ENCODE results near the gene RNF26. TPM values are rescaled to one million over a fixed set of nuclear protein-coding genes. Genes with fewer than 3 reads are reported as not detected.

RNF26 gene
- total RNA-seq (3.0 TPM), polyA plus RNA-seq (ENCODE audit: insufficient read depth in 1 of 8, insufficient read length in 8 of 8, low replicate concordance in 1 of 8) (10 to 100 TPM; 13.3 to 22.1 (median 18.4) TPM)
- long read RNA-seq, donor 1, transcript RNF26-201 (1 exons, 2,787 nt): major isoform, 13 of 13 reads
- long read RNA-seq, donor 1, partial matches to known transcripts: 0 of 13 reads
- long read RNA-seq, donor 1, other reads (novel, unspliced or antisense): 0 of 13 reads
- long read RNA-seq, donor 2: 0 reads
- long read RNA-seq, donor 3, transcript RNF26-201 (1 exons, 2,787 nt): major isoform, 11 of 11 reads
- long read RNA-seq, donor 3, partial matches to known transcripts: 0 of 11 reads
- long read RNA-seq, donor 3, other reads (novel, unspliced or antisense): 0 of 11 reads
- long read RNA-seq, donor 4, transcript RNF26-201 (1 exons, 2,787 nt): major isoform, 14 of 14 reads
- long read RNA-seq, donor 4, partial matches to known transcripts: 0 of 14 reads
- long read RNA-seq, donor 4, other reads (novel, unspliced or antisense): 0 of 14 reads
- long read RNA-seq, donor 5, transcript RNF26-201 (1 exons, 2,787 nt): major isoform, 37 of 37 reads
- long read RNA-seq, donor 5, partial matches to known transcripts: 0 of 37 reads
- long read RNA-seq, donor 5, other reads (novel, unspliced or antisense): 0 of 37 reads
- long read RNA-seq, donor 6, transcript RNF26-201 (1 exons, 2,787 nt): major isoform, 22 of 22 reads
- long read RNA-seq, donor 6, partial matches to known transcripts: 0 of 22 reads
- long read RNA-seq, donor 6, other reads (novel, unspliced or antisense): 0 of 22 reads
- long read RNA-seq, donor 7, transcript RNF26-201 (1 exons, 2,787 nt): major isoform, 29 of 29 reads
- long read RNA-seq, donor 7, partial matches to known transcripts: 0 of 29 reads
- long read RNA-seq, donor 7, other reads (novel, unspliced or antisense): 0 of 29 reads
- long read RNA-seq, donor 8, transcript RNF26-201 (1 exons, 2,787 nt): major isoform, 19 of 19 reads
- long read RNA-seq, donor 8, partial matches to known transcripts: 0 of 19 reads
- long read RNA-seq, donor 8, other reads (novel, unspliced or antisense): 0 of 19 reads
- long read RNA-seq, donor 9, transcript RNF26-201 (1 exons, 2,787 nt): major isoform, 27 of 38 reads
- long read RNA-seq, donor 9, partial matches to known transcripts: 11 of 38 reads
- long read RNA-seq, donor 9, other reads (novel, unspliced or antisense): 0 of 38 reads
- long read RNA-seq, donor 10, transcript RNF26-201 (1 exons, 2,787 nt): major isoform, 23 of 23 reads
- long read RNA-seq, donor 10, partial matches to known transcripts: 0 of 23 reads
- long read RNA-seq, donor 10, other reads (novel, unspliced or antisense): 0 of 23 reads
- long read RNA-seq, donor 11, transcript RNF26-201 (1 exons, 2,787 nt): major isoform, 22 of 22 reads
- long read RNA-seq, donor 11, partial matches to known transcripts: 0 of 22 reads
- long read RNA-seq, donor 11, other reads (novel, unspliced or antisense): 0 of 22 reads

- Histone ChIP-seq H3K4me1 (ENCODE audit: control insufficient read depth, insufficient read depth, low read length) (peaks cover 35% of the 10 kb centered on the region), H3K36me3 (ENCODE audit: control insufficient read depth, insufficient read depth, low read length) (peaks cover 11% of the 10 kb centered on the region), H3K9me3 (replicated peaks; ENCODE audit: control insufficient read depth, low read depth, low read length) (no peaks in the 10 kb centered on the region), H3K4me3 (ENCODE audit: low read length) (peak within 1 kb of the TSS; percentile 88), H3K27me3 (ENCODE audit: control insufficient read depth, insufficient read depth, low read length) (no peaks in the 10 kb centered on the region), H3K27ac (ENCODE audit: low read length) (peak within 1 kb of the TSS; percentile 89)
- under 1% methylated on average over 48 of the region's 54 CpGs for WGBS (ENCODE audit: insufficient coverage)
- DNase-seq: peak; percentile 100
Measured at GRCh38 chr11:119334174-119334930, at the start of gene RNF26. TSS of gene RNF26 (plus strand) at chr11:119334527. CDS start at chr11:119335123, 596 bp downstream.

DNA sequence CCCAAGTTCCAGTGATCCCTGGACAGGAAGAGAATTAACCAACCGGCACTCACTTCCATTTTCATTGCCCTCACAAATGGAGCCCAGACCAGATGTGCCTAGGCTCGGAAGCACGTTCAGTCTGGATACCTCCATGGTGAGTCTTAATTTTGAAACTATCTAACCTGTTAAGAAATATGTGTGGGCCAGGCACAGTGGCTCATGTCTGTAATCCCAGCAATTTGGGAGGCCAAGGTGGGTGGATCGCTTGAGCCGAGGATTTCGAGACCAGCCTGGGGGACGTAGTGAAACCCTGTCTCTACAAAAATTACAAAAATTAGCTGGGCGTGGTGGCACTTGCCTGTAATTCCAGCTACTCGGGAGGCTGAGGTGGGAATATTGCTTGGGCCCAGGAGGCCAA is 48.9 kb upstream of the RNF26 start:
- Histone ChIP-seq H3K36me3 (ENCODE audit: control insufficient read depth, insufficient read depth, low read length) (peaks cover 18% of the 10 kb centered on the region), H3K9me3 (replicated peaks; ENCODE audit: control insufficient read depth, low read depth, low read length) (no peaks in the 10 kb centered on the region), H3K27ac (ENCODE audit: low read length) (no peak overlapping the region), H3K4me3 (ENCODE audit: low read length) (no peak overlapping the region), H3K27me3 (ENCODE audit: control insufficient read depth, insufficient read depth, low read length) (no peaks in the 10 kb centered on the region), H3K4me1 (ENCODE audit: control insufficient read depth, insufficient read depth, low read length) (no peaks in the 10 kb centered on the region)
- WGBS (ENCODE audit: insufficient coverage): 97% methylated on average over 6 of the region's 9 CpGs
- no peak for DNase-seq

GRCh38 chr11:119288219-119288618 is 46.1 kb upstream of the RNF26 start:
- Histone ChIP-seq H3K4me1 (ENCODE audit: control insufficient read depth, insufficient read depth, low read length) (no peaks in the 10 kb centered on the region), H3K36me3 (ENCODE audit: control insufficient read depth, insufficient read depth, low read length) (peaks cover 26% of the 10 kb centered on the region), H3K27ac (ENCODE audit: low read length) (no peak overlapping the region), H3K9me3 (replicated peaks; ENCODE audit: control insufficient read depth, low read depth, low read length) (peaks cover 10% of the 10 kb centered on the region), H3K4me3 (ENCODE audit: low read length) (no peak overlapping the region), H3K27me3 (ENCODE audit: control insufficient read depth, insufficient read depth, low read length) (no peaks in the 10 kb centered on the region)
- 64% methylated on average over 2 of the region's 3 CpGs for WGBS (ENCODE audit: insufficient coverage)
- no peak for DNase-seq

DNA sequence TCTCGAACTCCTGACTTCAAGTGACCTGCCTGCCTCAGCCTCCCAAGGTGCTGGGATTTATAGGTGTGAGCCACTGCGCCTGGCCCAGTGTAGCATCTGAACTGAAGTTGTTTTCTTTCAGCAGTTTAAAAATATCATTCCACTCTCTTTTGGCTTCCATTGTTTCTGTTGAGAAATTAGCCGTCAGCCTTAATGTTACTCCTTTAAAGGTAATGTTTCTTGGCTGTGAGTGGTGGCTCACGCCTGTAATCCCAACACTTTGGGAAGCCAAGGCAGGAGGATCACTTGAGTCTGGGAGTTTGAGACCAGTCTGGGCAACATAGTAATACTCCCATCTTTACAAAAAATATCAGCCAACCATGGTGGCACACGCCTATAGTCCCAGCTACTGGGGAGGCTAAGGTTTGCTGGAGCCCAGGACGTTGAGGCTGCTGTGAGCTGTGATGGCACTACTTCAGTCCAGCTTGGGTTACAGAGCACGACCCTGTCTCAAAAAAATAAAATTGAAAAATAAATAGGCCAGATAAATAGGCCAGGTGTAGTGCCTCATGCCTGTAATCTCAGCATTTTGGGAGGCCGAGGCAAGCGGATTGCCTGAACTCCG is 43.3 kb upstream of the RNF26 start:
- Histone ChIP-seq H3K27ac (ENCODE audit: low read length) (no peak overlapping the region), H3K9me3 (replicated peaks; ENCODE audit: control insufficient read depth, low read depth, low read length) (peaks cover 10% of the 10 kb centered on the region), H3K4me3 (ENCODE audit: low read length) (no peak overlapping the region), H3K36me3 (ENCODE audit: control insufficient read depth, insufficient read depth, low read length) (peaks cover 21% of the 10 kb centered on the region), H3K27me3 (ENCODE audit: control insufficient read depth, insufficient read depth, low read length) (no peaks in the 10 kb centered on the region), H3K4me1 (ENCODE audit: control insufficient read depth, insufficient read depth, low read length) (no peaks in the 10 kb centered on the region)
- 94% methylated on average over 6 of the region's 10 CpGs for WGBS (ENCODE audit: insufficient coverage)
- DNase-seq: no peak

- Histone ChIP-seq H3K4me3 (ENCODE audit: low read length) (no peak overlapping the region), H3K27me3 (ENCODE audit: control insufficient read depth, insufficient read depth, low read length) (no peaks in the 10 kb centered on the region), H3K4me1 (ENCODE audit: control insufficient read depth, insufficient read depth, low read length) (peaks cover 15% of the 10 kb centered on the region), H3K36me3 (ENCODE audit: control insufficient read depth, insufficient read depth, low read length) (peaks cover 26% of the 10 kb centered on the region), H3K27ac (ENCODE audit: low read length) (no peak overlapping the region), H3K9me3 (replicated peaks; ENCODE audit: control insufficient read depth, low read depth, low read length) (peaks cover 10% of the 10 kb centered on the region)
- DNase-seq: no peak
- WGBS (ENCODE audit: insufficient coverage): no CpG with 5 or more reads among the region's 3 CpGs
Measured at GRCh38 chr11:119293461-119293860, 40.9 kb upstream of the RNF26 start.

GRCh38 chr11:119295178-119295577 is 39.1 kb upstream of the RNF26 start:
- Histone ChIP-seq H3K27ac (ENCODE audit: low read length) (no peak overlapping the region), H3K4me1 (ENCODE audit: control insufficient read depth, insufficient read depth, low read length) (peaks cover 28% of the 10 kb centered on the region), H3K36me3 (ENCODE audit: control insufficient read depth, insufficient read depth, low read length) (peaks cover 39% of the 10 kb centered on the region), H3K27me3 (ENCODE audit: control insufficient read depth, insufficient read depth, low read length) (no peaks in the 10 kb centered on the region), H3K4me3 (ENCODE audit: low read length) (no peak overlapping the region), H3K9me3 (replicated peaks; ENCODE audit: control insufficient read depth, low read depth, low read length) (peaks cover 10% of the 10 kb centered on the region)
- WGBS (ENCODE audit: insufficient coverage): no CpG with 5 or more reads among the region's 3 CpGs
- DNase-seq: no peak

- H3K27ac ChIP-seq (ENCODE audit: low read length): peak overlapping the region; percentile 81
- no peaks in the 10 kb centered on the region for H3K27me3 ChIP-seq (ENCODE audit: control insufficient read depth, insufficient read depth, low read length)
- DNase-seq: no peak
- H3K9me3 ChIP-seq (replicated peaks; ENCODE audit: control insufficient read depth, low read depth, low read length): no peaks in the 10 kb centered on the region
- WGBS (ENCODE audit: insufficient coverage): no CpG with 5 or more reads among the region's 3 CpGs
- H3K4me1 ChIP-seq (ENCODE audit: control insufficient read depth, insufficient read depth, low read length): peaks cover 40% of the 10 kb centered on the region
- H3K36me3 ChIP-seq (ENCODE audit: control insufficient read depth, insufficient read depth, low read length): peaks cover 51% of the 10 kb centered on the region
- H3K4me3 ChIP-seq (ENCODE audit: low read length): no peak overlapping the region
Measured at GRCh38 chr11:119297938-119298337, 36.4 kb upstream of the RNF26 start.

- DNase-seq: peak; percentile 93
- WGBS (ENCODE audit: insufficient coverage): 83% methylated on average over 1 of the region's 2 CpGs
- H3K4me1 ChIP-seq (ENCODE audit: control insufficient read depth, insufficient read depth, low read length): peaks cover 41% of the 10 kb centered on the region
- peaks cover 50% of the 10 kb centered on the region for H3K36me3 ChIP-seq (ENCODE audit: control insufficient read depth, insufficient read depth, low read length)
- peak overlapping the region; percentile 81 for H3K27ac ChIP-seq (ENCODE audit: low read length)
- no peaks in the 10 kb centered on the region for H3K9me3 ChIP-seq (replicated peaks; ENCODE audit: control insufficient read depth, low read depth, low read length)
- no peaks in the 10 kb centered on the region for H3K27me3 ChIP-seq (ENCODE audit: control insufficient read depth, insufficient read depth, low read length)
- H3K4me3 ChIP-seq (ENCODE audit: low read length): no peak overlapping the region
Measured at GRCh38 chr11:119298726-119299125, 35.6 kb upstream of the RNF26 start.

DNA sequence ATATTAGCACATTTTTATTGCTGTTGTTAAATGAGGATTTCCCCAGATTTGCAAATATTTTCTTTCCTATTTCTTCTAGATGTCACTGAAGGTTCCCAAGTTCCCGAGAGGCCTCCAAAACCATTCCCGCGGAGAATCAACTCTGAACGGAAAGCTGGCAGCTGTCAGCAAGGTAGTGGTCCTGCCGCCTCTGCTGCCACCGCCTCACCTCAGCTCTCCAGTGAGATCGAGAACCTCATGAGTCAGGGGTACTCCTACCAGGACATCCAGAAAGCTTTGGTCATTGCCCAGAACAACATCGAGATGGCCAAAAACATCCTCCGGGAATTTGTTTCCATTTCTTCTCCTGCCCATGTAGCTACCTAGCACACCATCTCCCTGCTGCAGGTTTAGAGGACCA is 34.9 kb upstream of the RNF26 start:
- Histone ChIP-seq H3K36me3 (ENCODE audit: control insufficient read depth, insufficient read depth, low read length) (peaks cover 54% of the 10 kb centered on the region), H3K27me3 (ENCODE audit: control insufficient read depth, insufficient read depth, low read length) (no peaks in the 10 kb centered on the region), H3K4me3 (ENCODE audit: low read length) (no peak overlapping the region), H3K4me1 (ENCODE audit: control insufficient read depth, insufficient read depth, low read length) (peaks cover 42% of the 10 kb centered on the region), H3K9me3 (replicated peaks; ENCODE audit: control insufficient read depth, low read depth, low read length) (no peaks in the 10 kb centered on the region), H3K27ac (ENCODE audit: low read length) (peak overlapping the region; percentile 62)
- DNase-seq: no peak
- WGBS (ENCODE audit: insufficient coverage): 93% methylated on average over 7 of the region's 9 CpGs

All from muscle of leg (tissue), 16 donors.